Measurements from ENCODE around the gene ARL8A.
"Not testable (repeated sequence)": the region's sequence is repeated elsewhere in the genome, so short reads cannot be mapped to it uniquely, and the experiment has no call there.

The ARL8A gene

GRCh38 chr1:202146279-202146678 is 1.7 kb upstream of the ARL8A start:
- Histone ChIP-seq H3K4me3 (ENCODE audit: low read depth, low read length) (no peak overlapping the region), H3K27ac (no peak overlapping the region), H3K36me3 (replicated peaks) (no peaks in the 10 kb centered on the region), H3K27me3 (replicated peaks) (no peaks in the 10 kb centered on the region)
- in situ Hi-C loops (cut with HindIII; ENCODE audit: low pct_ligation_motif_present, low sequenced_read_pairs), result loop anchor here (25.0 kb wide), 1 partner anchor 134 kb away; the partner anchor contains the start of gene ELF3
- TF ChIP-seq, protein P1, sequence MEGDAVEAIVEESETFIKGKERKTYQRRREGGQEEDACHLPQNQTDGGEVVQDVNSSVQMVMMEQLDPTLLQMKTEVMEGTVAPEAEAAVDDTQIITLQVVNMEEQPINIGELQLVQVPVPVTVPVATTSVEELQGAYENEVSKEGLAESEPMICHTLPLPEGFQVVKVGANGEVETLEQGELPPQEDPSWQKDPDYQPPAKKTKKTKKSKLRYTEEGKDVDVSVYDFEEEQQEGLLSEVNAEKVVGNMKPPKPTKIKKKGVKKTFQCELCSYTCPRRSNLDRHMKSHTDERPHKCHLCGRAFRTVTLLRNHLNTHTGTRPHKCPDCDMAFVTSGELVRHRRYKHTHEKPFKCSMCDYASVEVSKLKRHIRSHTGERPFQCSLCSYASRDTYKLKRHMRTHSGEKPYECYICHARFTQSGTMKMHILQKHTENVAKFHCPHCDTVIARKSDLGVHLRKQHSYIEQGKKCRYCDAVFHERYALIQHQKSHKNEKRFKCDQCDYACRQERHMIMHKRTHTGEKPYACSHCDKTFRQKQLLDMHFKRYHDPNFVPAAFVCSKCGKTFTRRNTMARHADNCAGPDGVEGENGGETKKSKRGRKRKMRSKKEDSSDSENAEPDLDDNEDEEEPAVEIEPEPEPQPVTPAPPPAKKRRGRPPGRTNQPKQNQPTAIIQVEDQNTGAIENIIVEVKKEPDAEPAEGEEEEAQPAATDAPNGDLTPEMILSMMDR (IDR thresholded peaks at IDR 0.05; ENCODE audit: low read depth, low read length, missing control alignments), result no peak
- DNase-seq, result no peak

- not testable (repeated sequence) for H3K27ac ChIP-seq; H3K36me3 ChIP-seq (replicated peaks)
- in situ Hi-C loops (cut with HindIII; ENCODE audit: low pct_ligation_motif_present, low sequenced_read_pairs), result loop anchor here (25.0 kb wide), 1 partner anchor 133 kb away; the partner anchor contains the start of gene ELF3
Measured at GRCh38 chr1:202145744-202146140, 1.2 kb upstream of the ARL8A start.

DNA sequence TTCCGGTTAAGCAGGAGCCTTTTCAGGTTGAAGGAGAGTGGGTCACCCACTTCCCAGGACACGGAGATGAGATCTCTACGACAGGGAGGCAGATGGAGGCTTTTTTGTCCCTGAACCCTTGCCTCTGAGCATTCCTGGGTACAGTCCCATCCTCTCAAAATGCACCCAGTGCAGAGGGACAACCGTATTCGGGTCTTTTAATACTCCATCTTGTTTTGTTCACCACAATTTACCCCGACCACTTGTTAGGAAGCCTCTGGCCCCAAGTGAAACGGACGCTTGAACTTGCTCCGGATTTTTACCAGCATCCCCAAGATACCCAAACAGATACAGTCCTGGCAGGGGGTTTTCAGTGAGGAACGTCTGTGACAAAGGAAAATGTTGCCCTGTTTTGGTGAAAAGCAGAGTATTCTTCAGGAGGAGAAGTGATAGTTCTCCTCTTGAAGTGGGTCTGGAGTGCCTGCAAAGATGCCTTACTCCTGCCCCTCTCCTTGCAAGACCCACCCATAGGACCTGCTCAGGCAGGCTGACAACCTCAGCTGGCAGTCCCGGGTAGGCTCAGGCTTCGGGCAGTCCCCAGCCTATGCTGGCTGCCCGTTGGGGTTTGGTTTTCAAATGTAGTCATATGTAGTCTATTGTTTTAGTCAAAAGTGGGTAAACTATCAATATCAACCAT is 669 bp upstream of the ARL8A start:
- in situ Hi-C loops (cut with HindIII; ENCODE audit: low pct_ligation_motif_present, low sequenced_read_pairs), result loop anchor here (25.0 kb wide), 1 partner anchor 133 kb away; the partner anchor contains the start of gene ELF3
- no peaks in the 10 kb centered on the region for H3K27me3 ChIP-seq (replicated peaks)
- no peak for DNase-seq

More at GRCh38 chr1:202145744-202146140, 1.2 kb upstream of the ARL8A start:
- not testable (repeated sequence) for H3K4me3 ChIP-seq (ENCODE audit: low read depth, low read length); DNase-seq; H3K27me3 ChIP-seq (replicated peaks)

GRCh38 chr1:202143768-202144401 is 652 bp downstream of the ARL8A start:
- Histone ChIP-seq H3K27ac (peak overlapping the region; percentile 43), H3K36me3 (replicated peaks) (no peaks in the 10 kb centered on the region), H3K27me3 (replicated peaks) (no peaks in the 10 kb centered on the region), H3K4me3 (ENCODE audit: low read depth, low read length) (peak overlapping the region; percentile 80)
- in situ Hi-C loops (cut with HindIII; ENCODE audit: low pct_ligation_motif_present, low sequenced_read_pairs), result loop anchor here (25.0 kb wide), 1 partner anchor 132 kb away; the partner anchor contains the start of gene ELF3
- TF ChIP-seq, protein P1 (IDR thresholded peaks at IDR 0.05; ENCODE audit: low read depth, low read length, missing control alignments), result no peak
- no peak for DNase-seq

More for the DNA sequence above, 669 bp upstream of the ARL8A start:
- peak overlapping the region; percentile 80 for H3K4me3 ChIP-seq (ENCODE audit: low read depth, low read length)
- no peaks in the 10 kb centered on the region for H3K36me3 ChIP-seq (replicated peaks)
- TF ChIP-seq, protein P1 (IDR thresholded peaks at IDR 0.05; ENCODE audit: low read depth, low read length, missing control alignments), result no peak
- no peak overlapping the region for H3K27ac ChIP-seq

DNA sequence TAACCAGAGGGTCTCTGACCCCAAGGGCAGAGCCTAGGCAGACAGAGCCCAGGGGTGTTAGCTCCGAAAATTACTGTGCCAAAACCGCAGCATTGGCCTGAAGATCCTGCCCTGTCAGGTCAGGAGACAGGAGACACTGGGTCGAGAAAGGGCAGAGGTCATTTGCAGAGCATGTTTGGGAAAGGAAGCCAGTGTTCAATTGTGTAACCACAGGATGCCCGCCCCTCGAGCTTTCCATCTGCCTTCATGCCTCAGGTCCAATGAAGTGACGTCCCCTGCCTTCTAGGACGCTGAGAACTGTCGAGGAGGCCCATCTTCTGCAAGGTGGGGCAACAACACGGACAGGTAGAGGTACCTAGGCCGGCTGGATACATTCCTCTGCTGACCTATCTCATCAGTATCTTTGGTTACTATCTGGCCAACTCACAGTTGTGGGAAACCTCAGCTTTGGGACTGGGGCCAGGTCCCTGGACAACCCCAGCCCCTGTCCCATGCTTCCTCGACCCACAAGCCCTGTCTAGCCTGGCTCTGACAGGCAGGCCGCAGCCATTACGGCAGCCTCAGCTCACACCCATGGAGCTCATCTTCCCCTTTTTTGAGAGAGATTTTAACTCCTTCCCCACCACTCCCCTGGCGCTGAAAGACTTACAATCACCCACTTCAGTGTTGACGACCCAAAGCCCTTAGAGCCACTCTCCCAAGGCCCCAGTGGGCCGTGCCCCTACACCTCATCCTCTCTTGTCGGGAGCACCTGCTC is 1.3 kb downstream of the ARL8A start:
- Histone ChIP-seq H3K36me3 (replicated peaks) (no peaks in the 10 kb centered on the region), H3K27me3 (replicated peaks) (no peaks in the 10 kb centered on the region), H3K4me3 (ENCODE audit: low read depth, low read length) (peak overlapping the region; percentile 80), H3K27ac (no peak overlapping the region)
- TF ChIP-seq, protein P1 (IDR thresholded peaks at IDR 0.05; ENCODE audit: low read depth, low read length, missing control alignments), result no peak
- no peak for DNase-seq
- in situ Hi-C loops (cut with HindIII; ENCODE audit: low pct_ligation_motif_present, low sequenced_read_pairs), result loop anchor here (25.0 kb wide), 1 partner anchor 131 kb away; the partner anchor contains the start of gene ELF3

DNA sequence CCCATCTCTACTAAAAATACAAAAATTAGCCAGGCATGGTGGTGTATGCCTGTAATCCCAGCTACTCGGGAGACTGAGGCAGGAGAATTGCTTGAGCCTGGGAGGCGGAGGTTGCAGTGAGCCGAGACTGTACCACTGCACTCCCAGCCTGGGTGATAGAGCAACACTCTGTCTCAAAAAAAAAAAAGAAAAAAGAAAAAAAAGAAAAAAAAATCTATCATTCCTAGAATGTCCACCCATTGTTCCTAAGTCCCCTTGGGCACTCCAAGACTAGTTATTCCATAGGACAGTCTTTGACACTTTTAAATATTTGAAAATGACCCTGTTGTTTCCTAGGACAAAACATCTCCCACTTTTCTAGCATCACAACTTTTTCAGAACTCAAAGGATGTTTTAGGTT is 3.1 kb downstream of the ARL8A start:
- H3K27me3 ChIP-seq (replicated peaks); DNase-seq; H3K36me3 ChIP-seq (replicated peaks); H3K27ac ChIP-seq; H3K4me3 ChIP-seq (ENCODE audit: low read depth, low read length): not testable (repeated sequence)
- in situ Hi-C loops (cut with HindIII; ENCODE audit: low pct_ligation_motif_present, low sequenced_read_pairs), result loop anchor here (25.0 kb wide), 1 partner anchor 129 kb away; the partner anchor contains the start of gene ELF3

All from brain microvascular endothelial cell (primary cell).